AG20443 (cell line): ENCODE measurements around the gene STAT3.
"Not testable (repeated sequence)": the region's sequence is repeated elsewhere in the genome, so short reads cannot be mapped to it uniquely, and the experiment has no call there.

ENCODE experiments used
- DNase-seq: peaks from one replicate; pipeline ENCODE4 v3.0.0; 2012; ENCODE audit warnings: low spot score, mixed read lengths

Gene STAT3

DNA sequence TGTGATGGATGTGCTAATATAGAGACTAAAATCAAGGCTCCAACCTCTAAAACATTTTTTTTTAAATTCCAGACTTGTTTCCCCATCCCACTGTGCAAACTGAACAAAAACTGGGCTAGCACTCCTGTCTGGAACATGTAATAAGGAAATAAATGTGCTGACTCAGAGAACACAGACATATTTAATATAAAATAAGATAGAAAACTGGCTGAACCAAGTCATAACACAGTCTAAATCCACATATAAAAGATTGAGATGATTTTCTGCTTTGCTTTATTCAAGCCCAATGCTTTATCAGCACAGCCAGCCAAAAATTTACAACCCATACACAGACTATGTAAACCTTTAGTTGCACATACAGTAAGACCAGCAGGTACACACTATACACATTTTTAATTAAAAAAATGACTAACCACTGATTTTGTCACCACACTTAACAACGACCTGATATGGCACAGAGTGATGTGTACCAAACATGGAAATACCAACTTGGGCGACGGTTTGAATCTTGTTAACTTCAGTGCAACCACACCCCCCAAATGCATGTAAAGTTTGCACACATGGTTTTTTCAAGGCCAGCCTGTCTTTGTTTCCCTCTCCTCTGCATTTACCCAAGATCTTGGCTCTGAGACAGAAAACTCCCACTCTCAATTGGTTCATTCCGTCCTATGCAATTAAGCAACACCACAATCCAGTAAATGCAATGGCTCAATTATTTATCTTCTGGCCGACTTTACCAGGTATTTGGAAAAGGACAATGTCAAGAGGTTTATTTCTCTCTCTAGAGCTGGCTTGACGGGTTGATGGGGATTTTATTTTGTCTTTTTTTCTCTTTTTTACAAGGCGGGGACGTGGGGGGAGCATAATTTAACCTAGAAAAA, 1.2 kb downstream of the STAT3 start:
- DNase-seq = no peak

GRCh38 chr17:42381898-42382297, 6.3 kb downstream of the STAT3 start:
- no peak for DNase-seq

DNA sequence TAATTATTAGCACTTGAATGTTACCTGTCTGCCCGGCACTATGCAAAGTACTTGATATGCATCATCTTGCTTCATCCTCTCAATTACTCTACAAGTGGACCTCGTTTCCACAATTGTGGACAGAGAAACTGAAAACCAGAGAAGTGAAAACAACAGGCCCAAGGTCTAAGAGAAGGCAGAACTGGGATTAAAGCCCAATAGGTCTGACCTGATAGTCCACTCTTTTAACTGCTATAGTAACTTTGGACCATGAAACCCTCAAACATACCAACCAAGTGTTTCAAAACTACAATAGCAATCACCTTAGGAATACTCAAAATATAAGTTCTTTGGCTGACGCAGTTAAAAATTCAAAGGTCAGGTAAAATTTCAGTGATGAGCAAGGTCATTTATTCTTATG, 7.3 kb downstream of the STAT3 start:
- DNase-seq = no peak

- peak; percentile 40 for DNase-seq
Measured at GRCh38 chr17:42378959-42379594, 9.2 kb downstream of the STAT3 start.

- DNase-seq = no peak
Measured at GRCh38 chr17:42378359-42378958, 9.8 kb downstream of the STAT3 start.

GRCh38 chr17:42373896-42374295, 14.3 kb downstream of the STAT3 start:
- DNase-seq = no peak

DNA sequence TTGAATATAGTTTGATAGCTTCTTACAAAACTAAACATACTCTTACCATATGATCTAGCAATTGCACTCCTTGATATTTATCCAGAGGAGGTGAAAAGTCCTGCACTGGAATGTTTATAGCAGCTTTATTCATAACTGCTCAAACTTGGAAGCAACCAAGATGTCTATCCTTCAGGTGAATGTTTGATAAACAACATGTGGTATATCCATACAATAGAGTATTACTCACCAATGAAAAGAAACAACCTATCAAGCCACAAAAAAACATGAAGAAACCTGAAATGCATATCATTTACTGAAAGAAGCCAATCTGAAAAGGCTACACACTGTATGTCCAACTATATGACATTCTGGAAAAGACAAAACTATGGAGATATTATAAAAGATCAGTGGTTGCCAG, 16.1 kb downstream of the STAT3 start:
- DNase-seq = no peak

DNA sequence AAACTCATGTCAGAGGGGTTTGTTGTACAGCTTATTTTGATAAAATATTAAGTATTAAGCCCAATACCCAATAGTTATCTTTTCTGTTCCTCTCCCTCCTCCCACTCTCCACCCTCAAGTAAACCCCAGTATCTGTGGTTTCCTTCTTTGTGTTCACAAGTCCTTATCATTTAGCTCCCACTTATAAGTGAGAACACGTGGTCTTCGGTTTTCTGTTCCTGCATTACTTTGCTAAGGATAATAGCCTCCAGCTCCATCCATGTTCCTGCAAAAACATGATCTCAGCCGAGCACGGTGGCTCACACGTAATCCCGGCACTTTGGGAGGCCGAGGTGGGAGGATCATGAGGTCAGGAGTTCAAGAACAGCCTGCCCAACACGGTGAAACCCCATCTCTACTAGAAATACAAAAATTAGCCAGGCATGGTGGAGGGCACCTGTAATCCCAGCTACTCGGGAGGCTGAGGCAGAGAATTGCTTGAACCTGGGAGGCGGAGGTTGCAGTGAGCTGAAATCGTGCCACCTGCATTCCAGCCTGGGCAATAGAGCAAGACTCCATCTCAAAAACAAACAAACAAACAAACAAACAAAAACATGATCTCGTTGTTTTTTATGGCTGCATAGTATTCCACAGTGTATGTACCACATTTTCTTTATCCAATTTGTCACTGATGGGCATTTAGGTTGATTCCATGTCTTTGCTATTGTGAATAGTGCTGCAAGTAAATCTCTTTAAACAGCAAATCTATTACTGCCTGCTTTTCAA, 19.3 kb downstream of the STAT3 start:
- not testable (repeated sequence) for DNase-seq

DNA sequence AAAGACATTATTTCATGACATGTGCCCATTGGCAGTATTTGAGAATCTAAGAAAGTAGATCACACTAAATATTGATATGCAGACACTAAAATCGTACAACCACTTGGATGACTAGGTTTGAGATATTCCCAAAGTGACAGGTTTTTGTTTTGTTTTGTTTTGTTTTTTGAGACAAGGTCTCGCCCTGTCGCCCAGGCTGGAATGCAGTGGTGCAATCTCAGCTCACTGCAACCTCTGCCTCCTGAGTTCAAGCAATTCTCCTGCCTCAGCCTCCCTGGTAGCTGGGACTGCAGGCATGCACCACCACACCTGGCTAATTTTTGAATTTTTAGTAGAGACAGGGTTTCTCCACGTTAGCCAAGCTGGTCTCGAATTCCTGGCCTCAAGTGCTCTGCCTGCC, 19.9 kb downstream of the STAT3 start:
- DNase-seq = not testable (repeated sequence)

DNA sequence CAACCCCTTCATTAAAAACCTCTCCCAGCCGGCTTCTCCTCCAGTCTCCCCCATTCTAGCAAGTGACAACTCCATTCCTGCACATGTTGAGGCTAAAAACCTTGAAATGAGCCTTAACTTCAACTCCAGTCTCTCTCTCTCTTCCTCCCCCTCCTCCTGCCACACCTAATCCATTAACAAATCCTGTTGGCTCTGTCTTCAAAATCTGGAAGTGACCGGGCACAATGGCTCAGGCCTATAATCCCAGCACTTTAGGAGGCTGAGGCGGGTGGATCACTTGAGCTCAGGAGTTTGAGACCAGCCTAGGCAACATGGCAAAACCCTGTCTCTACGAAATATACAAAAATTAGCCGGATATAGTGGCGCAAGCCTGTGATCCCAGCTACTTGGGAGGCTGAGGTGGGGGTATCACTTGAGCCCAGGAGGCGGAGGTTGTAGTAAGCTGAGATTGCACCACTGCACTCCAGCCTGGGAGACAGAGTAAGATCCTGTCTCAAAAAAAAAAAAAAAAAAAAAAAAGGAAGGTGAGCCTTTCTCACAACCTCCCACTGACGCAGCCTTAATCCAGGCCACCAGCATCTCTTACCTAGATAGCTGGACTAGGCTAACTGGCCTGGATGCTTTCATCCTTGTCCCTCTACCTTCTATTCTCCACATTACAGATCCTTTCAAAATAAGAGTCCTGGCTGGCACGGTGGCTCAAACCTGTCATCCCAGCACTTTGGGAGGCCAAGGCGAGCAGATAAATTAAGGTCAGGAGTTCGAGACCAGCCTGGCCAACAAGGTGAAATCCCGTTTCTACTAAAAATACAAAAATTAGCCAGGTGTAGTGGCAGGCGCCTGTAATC, 21.8 kb downstream of the STAT3 start:
- DNase-seq = not testable (repeated sequence)

- DNase-seq = peak; percentile 71
Measured at GRCh38 chr17:42365136-42365535, 23.1 kb downstream of the STAT3 start.

DNA sequence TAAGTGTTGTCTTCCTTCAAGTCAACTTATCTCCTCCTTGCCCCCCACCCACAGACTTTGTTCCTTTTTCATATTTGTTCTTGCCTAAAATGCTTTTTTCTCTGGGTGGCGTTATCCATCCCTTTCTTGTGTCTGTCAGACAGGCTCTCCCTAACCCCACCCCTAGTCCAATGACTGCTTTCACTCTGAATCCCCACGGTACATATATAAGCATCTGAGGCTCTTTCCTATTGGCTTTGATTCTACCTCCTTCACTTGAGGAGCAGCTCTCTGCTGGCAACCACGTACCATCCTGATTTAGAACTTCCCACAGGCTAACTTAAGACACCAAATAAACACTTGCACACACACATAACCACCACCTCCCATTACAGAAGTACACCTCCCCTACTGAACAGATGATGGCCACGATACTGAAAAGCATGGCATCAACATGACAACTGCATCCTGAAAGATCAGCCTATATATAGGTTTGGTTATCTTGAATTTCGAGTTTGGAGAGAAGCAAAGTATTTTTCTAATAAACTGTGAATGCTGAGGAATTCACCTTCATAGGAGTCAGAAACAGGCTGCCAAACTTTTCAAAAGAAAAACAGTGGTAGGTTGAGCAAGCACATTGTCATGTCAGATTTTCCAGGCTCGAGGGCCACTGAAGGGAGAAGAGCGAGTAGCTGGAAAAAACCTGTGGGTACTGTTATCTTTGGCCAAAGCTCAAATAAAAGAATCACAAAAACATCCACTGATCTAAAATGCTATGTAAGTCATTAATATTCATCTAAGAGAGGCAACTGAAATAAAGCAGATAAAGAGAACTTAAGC, 24.3 kb downstream of the STAT3 start:
- no peak for DNase-seq

GRCh38 chr17:42363231-42363630, 25.0 kb downstream of the STAT3 start:
- no peak for DNase-seq

DNA sequence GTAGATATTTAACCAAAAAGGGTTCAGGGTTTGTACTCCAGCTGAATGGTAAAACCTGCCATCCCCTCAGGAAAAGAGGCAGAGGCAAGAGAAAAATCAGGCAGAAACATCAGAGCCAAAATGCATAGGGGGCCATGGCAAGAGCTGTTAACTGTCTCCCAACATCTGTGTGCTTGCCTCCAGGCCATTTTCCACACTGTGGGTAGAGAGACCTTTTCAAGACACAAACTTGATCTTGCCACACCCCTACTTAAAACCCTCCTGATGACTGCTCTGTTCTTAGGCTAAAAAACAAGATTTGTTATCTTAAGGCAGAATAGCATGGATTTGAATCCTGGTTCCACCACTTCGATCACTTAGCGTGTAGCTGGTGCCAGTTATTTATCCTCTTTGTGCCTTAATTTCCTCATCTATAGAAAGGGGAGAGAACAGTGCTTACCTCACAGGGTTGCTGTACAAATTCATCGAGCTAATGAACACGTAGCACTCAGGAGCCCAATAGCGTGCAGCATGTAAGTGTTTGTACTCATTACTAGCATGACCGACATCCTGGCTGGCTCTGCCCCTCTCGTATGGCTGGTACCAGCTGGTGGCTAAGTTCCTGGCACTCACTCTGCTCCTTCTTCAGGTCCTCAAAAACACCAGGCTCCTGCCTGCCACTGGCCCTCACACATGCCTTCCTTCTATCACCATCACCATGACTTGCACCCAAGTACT, 25.8 kb downstream of the STAT3 start:
- DNase-seq = no peak

GRCh38 chr17:42361781-42362186, 26.5 kb downstream of the STAT3 start:
- DNase-seq = no peak

DNA sequence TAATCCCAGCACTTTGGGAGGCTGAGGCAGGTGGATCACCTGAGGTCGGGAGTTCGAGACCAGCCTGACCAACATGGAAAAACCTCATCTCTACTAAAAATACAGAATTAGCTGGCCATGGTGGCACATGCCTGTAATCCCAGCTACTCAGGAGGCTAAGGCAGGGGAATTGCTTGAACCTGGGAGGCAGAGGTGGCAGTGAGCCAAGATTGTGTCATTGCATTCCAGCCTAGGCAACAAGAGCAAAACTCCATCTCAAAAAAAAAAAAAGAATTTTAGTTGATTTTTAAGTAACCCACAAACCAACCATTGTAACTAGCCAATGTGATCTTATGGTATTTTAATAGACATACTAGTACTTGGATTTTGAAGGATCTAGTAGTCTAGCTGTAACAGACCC, 27.9 kb downstream of the STAT3 start:
- DNase-seq = not testable (repeated sequence)

GRCh38 chr17:42359133-42359532, 29.1 kb downstream of the STAT3 start:
- DNase-seq = no peak

DNA sequence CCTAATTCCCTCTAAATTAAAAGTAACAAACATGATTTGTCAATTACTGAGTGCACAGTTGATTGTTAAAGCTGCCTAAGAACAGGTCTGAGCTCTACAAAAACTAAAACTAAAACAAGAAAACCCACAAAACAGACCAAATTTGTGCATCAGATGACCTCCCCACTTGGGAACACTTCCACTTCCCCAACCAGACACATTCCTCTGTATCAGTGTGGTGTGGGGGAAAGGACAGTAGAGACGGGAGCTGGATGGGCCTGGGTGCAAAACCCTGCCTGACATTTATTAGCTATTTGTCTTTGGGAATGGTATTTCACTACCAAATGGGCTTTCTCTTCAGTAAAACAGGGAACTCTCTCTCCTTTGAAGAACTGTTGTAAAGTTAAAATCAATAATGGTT, 29.8 kb downstream of the STAT3 start:
- DNase-seq = no peak

DNA sequence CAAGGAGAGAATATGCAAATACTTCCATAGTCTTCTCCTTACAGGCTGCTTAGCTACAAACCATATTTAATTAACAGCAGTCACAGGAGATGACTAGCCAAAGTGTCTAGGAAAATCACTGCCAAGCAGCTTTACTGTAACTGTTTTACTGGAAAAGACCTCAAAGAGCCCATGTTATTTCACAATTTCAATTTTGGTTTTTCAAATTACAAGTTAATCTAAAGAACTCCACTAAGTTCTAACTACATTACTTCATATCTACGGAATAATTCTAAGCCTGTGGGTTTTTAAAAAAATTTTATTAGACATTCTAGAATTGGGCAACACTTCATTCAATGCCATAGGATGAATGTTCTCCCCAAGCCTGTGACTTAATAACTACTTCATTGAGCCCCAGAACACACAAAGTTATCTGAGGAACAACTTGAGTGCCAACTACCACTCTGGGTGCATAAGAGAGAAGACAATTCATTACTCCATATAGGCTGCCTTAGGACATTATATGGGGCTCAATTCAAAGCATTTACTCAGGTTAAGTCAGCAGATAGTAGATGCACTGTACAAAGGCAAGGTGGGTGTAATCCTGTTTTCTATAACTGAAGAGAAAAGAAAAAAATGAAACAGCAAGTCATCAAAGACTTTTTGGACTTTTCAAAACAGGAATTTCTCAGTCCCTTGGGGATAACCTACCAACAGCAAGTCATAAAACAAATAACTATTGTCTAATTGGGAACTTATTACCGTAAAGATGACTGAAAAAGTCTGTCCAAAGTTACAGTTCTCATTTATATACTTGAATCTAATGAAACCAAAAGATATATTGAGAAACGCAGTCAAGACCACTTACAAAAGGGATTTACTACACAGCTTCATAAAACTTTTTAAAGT, 33.0 kb downstream of the STAT3 start:
- no peak for DNase-seq
